ENCODE measurements around the gene PKD2. TPM values are rescaled to one million over a fixed set of nuclear protein-coding genes. Genes with fewer than 3 reads are reported as not detected.

Gene PKD2
- total RNA-seq, 2 experiments from 2014 or later, result 3.8 to 4.5 TPM

- CTCF ChIA-PET (ENCODE audit: unreplicated experiment), result interaction anchor here (1.3 kb wide), 1 partner anchor 121 kb away, joined by 4 read pairs; no protein-coding TSS in a partner anchor
- TF ChIP-seq EZH2phosphoT487 (IDR thresholded peaks at IDR 0.05; ENCODE audit: borderline replicate concordance, low read depth, low read length), result no peak
- peak; percentile 90 for TF ChIP-seq CTCF (conservative IDR thresholded peaks at IDR 0.05; ENCODE audit: low read length)
- H3K27ac ChIP-seq (ENCODE audit: low read depth, low read length, poor library complexity, severe bottlenecking), result no peak overlapping the region
- no peaks in the 10 kb centered on the region for H3K79me2 ChIP-seq (ENCODE audit: insufficient read depth, low read depth, low read length)
- H3K9me2 ChIP-seq (ENCODE audit: insufficient read depth, low read length), result no peaks in the 10 kb centered on the region
- 0 out of 2 replicates have a peak overlapping the region, but pooled peaks have one; percentile 21 for H2AFZ ChIP-seq (ENCODE audit: low read length)
- H3K4me2 ChIP-seq (ENCODE audit: low read length), result no peak overlapping the region
- intact Hi-C loops (cut with micrococcal nuclease; ENCODE audit: unreplicated experiment), result loop anchor here (2.0 to 5.0 kb wide), 2 partner anchors 121 to 239 kb away; no protein-coding TSS in a partner anchor
- no TSS peak for BruUV-seq (replicated peaks)
- peaks cover 9% of the 10 kb centered on the region for H3K4me1 ChIP-seq (ENCODE audit: insufficient read depth, low read length, poor library complexity, severe bottlenecking)
- DNase-seq (ENCODE audit: low spot score), result peak; percentile 60
- no peaks in the 10 kb centered on the region for H3K36me3 ChIP-seq (ENCODE audit: insufficient read depth, low read length)
- no peaks in the 10 kb centered on the region for H4K20me1 ChIP-seq (ENCODE audit: insufficient read depth, low read length)
- no peak overlapping the region for H3K4me3 ChIP-seq (ENCODE audit: low read depth, low read length, poor library complexity, severe bottlenecking)
- POLR2A ChIA-PET, result interaction anchor here (0.6 to 0.8 kb wide), 2 partner anchors 18 to 61 kb away, joined by 3 to 4 read pairs; no protein-coding TSS in a partner anchor
- no peaks in the 10 kb centered on the region for H3K9me3 ChIP-seq (ENCODE audit: low read length)
Measured at GRCh38 chr4:87973283-87974169, 33.9 kb upstream of the PKD2 start.

GRCh38 chr4:87974856-87975462 lies 32.5 kb upstream of the PKD2 start:
- Histone ChIP-seq H3K4me3 (ENCODE audit: low read depth, low read length, poor library complexity, severe bottlenecking) (no peak overlapping the region), H4K20me1 (ENCODE audit: insufficient read depth, low read length) (no peaks in the 10 kb centered on the region), H3K79me2 (ENCODE audit: insufficient read depth, low read depth, low read length) (no peaks in the 10 kb centered on the region), H3K4me2 (ENCODE audit: low read length) (peak overlapping the region; percentile 47), H3K9me3 (ENCODE audit: low read length) (no peaks in the 10 kb centered on the region), H3K27ac (ENCODE audit: low read depth, low read length, poor library complexity, severe bottlenecking) (no peak overlapping the region), H3K4me1 (ENCODE audit: insufficient read depth, low read length, poor library complexity, severe bottlenecking) (peaks cover 9% of the 10 kb centered on the region), H2AFZ (ENCODE audit: low read length) (peak overlapping the region; percentile 18), H3K36me3 (ENCODE audit: insufficient read depth, low read length) (no peaks in the 10 kb centered on the region), H3K9me2 (ENCODE audit: insufficient read depth, low read length) (no peaks in the 10 kb centered on the region)
- TF ChIP-seq CTCF (conservative IDR thresholded peaks at IDR 0.05; ENCODE audit: low read length), result no peak
- TF ChIP-seq EZH2phosphoT487 (IDR thresholded peaks at IDR 0.05; ENCODE audit: borderline replicate concordance, low read depth, low read length), result no peak
- BruUV-seq (replicated peaks), result no TSS peak
- DNase-seq (ENCODE audit: low spot score), result no peak
- intact Hi-C loops (cut with micrococcal nuclease; ENCODE audit: unreplicated experiment), result loop anchor here (5.0 kb wide), 1 partner anchor 237 kb away; no protein-coding TSS in a partner anchor
- ChIA-PET POLR2A (no interaction called here), CTCF (ENCODE audit: unreplicated experiment) (no interaction called here)

All from OCI-LY7 (cell line).